ENCODE data around the gene BRMS1.
A peak's percentile ranks its signal among the peaks of the same experiment; 100 is the strongest.

GRCh38 chr11:66288671-66289547 is 56.0 kb downstream of the BRMS1 start, which contains the start of gene YIF1A:
- TF ChIP-seq CTCF (IDR thresholded peaks at IDR 0.05) = peak in 1 of 3 donors; percentile 9
- TF ChIP-seq POLR2AphosphoS5 (IDR thresholded peaks at IDR 0.05) = peak; percentile 89 to 98 (median 93)
- peak; percentile 85 for TF ChIP-seq POLR2A (IDR thresholded peaks at IDR 0.05)
